Activated CD8-positive, alpha-beta T cell treated with anti-CD3 and anti-CD28 coated beads for 36 hours (primary cell): ENCODE measurements around the gene UGT2B28. TPM values are rescaled to one million over a fixed set of nuclear protein-coding genes. Genes with fewer than 3 reads are reported as not detected.
"Not testable (repeated sequence)": the region's sequence is repeated elsewhere in the genome, so short reads cannot be mapped to it uniquely, and the experiment has no call there.

Source experiments
- ATAC-seq: fragments of 200-7000 bp; cut with Tn5 transposase; one replicate; pipeline ENCODE4 v1.10.0; 2021; ENCODE audit warnings: mild to moderate bottlenecking, moderate library complexity
- CTCF ChIA-PET: fragments of 350-600 bp; sonication (Branson Sonifier 250); formaldehyde crosslinking; loops from one replicate; lab custom pipeline; 2021; ENCODE audit warnings: antibody characterized with exemption; lab: Charles Lee
- POLR2A ChIA-PET: fragments of 350-600 bp; sonication (Branson Sonifier 250); formaldehyde crosslinking; loops from one replicate; lab custom pipeline; 2021; ENCODE audit warnings: antibody characterized with exemption; lab: Charles Lee
- DNase-seq: peaks from one replicate; pipeline ENCODE4 v3.0.0-alpha.2; 2020
- H3K27ac Mint-ChIP-seq: one replicate; pipeline ENCODE4 v1.8.0; 2021; ENCODE audit warnings: mild to moderate bottlenecking, mixed read lengths
- H3K27me3 Mint-ChIP-seq: one replicate; pipeline ENCODE4 v1.8.0; 2021; ENCODE audit warnings: mixed read lengths
- H3K36me3 Mint-ChIP-seq: one replicate; pipeline ENCODE4 v1.8.0; 2021; ENCODE audit warnings: low read depth, mixed read lengths
- H3K4me1 Mint-ChIP-seq: one replicate; pipeline ENCODE4 v1.8.0; 2021; ENCODE audit warnings: low read depth, mixed read lengths
- H3K4me3 Mint-ChIP-seq: one replicate; pipeline ENCODE4 v1.8.0; 2021; ENCODE audit warnings: mild to moderate bottlenecking, moderate library complexity, mixed read lengths
- H3K9me3 Mint-ChIP-seq: one replicate; pipeline ENCODE4 v1.8.0; 2021; ENCODE audit warnings: mixed read lengths
- intact Hi-C: fragments of 100-400 bp; cut with micrococcal nuclease; formaldehyde crosslinking; loops from one replicate; pipeline ENCODE4 v1.10.0; 2022
- total RNA-seq, 2 experiments: library from RNA; stranded (reverse); gene quantifications; one replicate each; pipeline ENCODE4 v1.2.3, GENCODE V29; 2021
- TF ChIP-seq, protein P1 (sequence below): fragments of 200-600 bp; IDR thresholded peaks from one replicate; pipeline ENCODE4 v1.8.0; 2022; ENCODE audit warnings: antibody characterized with exemption, mild to moderate bottlenecking

The UGT2B28 gene
- total RNA-seq, 2 experiments from 2014 or later = not detected

- H3K4me1 Mint-ChIP-seq, H3K27me3 Mint-ChIP-seq, DNase-seq, H3K4me3 Mint-ChIP-seq, ATAC-seq, H3K36me3 Mint-ChIP-seq, H3K27ac Mint-ChIP-seq, CTCF ChIA-PET, H3K9me3 Mint-ChIP-seq, POLR2A ChIA-PET: not testable (repeated sequence)
- intact Hi-C loops = loop anchor here (5.0 kb wide), 1 partner anchor 66 kb away; no protein-coding TSS in a partner anchor
These were observed 28.3 kb downstream of the UGT2B28 start for GRCh38 chr4:69308426-69309033.

DNA sequence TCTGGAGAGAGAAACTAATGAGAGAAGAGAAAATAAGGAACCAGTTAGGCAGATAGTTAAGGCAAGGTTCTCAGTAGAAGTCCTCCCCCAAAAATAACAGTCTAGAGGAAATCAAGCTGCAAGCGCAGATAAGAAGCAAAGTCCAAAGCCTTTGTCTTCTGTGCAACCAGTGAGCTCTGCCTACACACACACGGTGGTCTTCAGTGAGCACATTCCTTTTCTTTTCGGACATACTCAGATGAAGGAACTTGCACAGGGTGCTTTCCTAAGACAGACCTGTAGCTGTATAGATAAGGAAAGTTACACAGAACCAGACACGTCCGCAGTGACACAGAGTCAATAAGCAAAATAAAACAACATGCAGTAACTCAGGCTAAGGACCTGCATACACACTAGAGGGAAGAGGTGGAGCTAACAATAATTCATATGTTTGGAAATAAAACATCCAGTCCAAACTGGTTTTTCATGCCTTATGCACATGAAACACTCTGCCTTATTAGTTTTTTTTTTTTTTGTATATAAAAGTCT lies 29.3 kb downstream of the UGT2B28 start:
- ATAC-seq, H3K27me3 Mint-ChIP-seq, H3K4me3 Mint-ChIP-seq, H3K9me3 Mint-ChIP-seq, H3K36me3 Mint-ChIP-seq, CTCF ChIA-PET, POLR2A ChIA-PET, H3K4me1 Mint-ChIP-seq, DNase-seq, H3K27ac Mint-ChIP-seq: not testable (repeated sequence)
- intact Hi-C loops = loop anchor here (5.0 kb wide), 1 partner anchor 67 kb away; no protein-coding TSS in a partner anchor

GRCh38 chr4:69310262-69310661 lies 30.0 kb downstream of the UGT2B28 start:
- ATAC-seq, H3K4me1 Mint-ChIP-seq, H3K27me3 Mint-ChIP-seq, CTCF ChIA-PET, DNase-seq, intact Hi-C loops, POLR2A ChIA-PET, H3K4me3 Mint-ChIP-seq, H3K36me3 Mint-ChIP-seq, H3K27ac Mint-ChIP-seq, H3K9me3 Mint-ChIP-seq: not testable (repeated sequence)

DNA sequence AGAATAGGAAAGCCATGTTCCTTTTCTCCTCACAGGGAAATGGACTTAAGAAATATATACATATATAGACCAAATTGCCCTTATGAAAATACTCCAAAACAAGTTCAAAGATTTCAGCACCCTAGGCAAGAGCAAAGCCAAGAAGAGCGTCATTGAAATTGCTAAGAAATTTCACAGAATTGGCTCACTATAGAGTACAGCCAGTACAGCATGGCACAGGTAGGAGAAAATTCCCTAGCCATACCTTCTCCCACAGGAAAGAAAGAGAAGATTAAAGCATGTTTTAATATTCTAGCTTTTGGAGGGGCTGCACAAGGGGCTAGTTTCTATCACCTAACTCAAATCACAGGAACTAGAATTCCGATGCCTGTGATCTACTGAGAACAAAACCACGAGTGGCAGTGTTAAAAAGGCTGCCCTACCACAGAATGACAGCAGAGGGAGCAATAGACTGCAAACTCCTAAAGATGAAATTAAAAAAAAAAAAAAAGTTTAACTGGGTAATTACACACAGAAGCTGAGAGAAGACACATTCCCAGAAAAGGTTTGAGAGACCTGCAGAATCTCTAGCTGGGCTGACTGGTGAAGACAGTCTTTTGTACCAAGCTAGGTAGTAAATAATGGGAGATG lies 37.5 kb downstream of the UGT2B28 start:
- H3K4me1 Mint-ChIP-seq, H3K27ac Mint-ChIP-seq, H3K36me3 Mint-ChIP-seq, H3K27me3 Mint-ChIP-seq, ATAC-seq, intact Hi-C loops, POLR2A ChIA-PET, H3K9me3 Mint-ChIP-seq, H3K4me3 Mint-ChIP-seq: not testable (repeated sequence)
- TF ChIP-seq, protein P1, sequence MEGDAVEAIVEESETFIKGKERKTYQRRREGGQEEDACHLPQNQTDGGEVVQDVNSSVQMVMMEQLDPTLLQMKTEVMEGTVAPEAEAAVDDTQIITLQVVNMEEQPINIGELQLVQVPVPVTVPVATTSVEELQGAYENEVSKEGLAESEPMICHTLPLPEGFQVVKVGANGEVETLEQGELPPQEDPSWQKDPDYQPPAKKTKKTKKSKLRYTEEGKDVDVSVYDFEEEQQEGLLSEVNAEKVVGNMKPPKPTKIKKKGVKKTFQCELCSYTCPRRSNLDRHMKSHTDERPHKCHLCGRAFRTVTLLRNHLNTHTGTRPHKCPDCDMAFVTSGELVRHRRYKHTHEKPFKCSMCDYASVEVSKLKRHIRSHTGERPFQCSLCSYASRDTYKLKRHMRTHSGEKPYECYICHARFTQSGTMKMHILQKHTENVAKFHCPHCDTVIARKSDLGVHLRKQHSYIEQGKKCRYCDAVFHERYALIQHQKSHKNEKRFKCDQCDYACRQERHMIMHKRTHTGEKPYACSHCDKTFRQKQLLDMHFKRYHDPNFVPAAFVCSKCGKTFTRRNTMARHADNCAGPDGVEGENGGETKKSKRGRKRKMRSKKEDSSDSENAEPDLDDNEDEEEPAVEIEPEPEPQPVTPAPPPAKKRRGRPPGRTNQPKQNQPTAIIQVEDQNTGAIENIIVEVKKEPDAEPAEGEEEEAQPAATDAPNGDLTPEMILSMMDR = peak; percentile 37
- CTCF ChIA-PET = interaction anchor here (0.7 to 0.8 kb wide), 2 partner anchors 277 to 299 kb away, joined by 3 read pairs; no protein-coding TSS in a partner anchor
- peak; percentile 41 for DNase-seq

- Mint-ChIP-seq H3K27me3 (peaks cover 1% of the 10 kb centered on the region), H3K4me1 (no peaks in the 10 kb centered on the region), H3K27ac (no peak overlapping the region), H3K4me3 (no peak overlapping the region), H3K36me3 (no peaks in the 10 kb centered on the region), H3K9me3 (no peaks in the 10 kb centered on the region)
- intact Hi-C loops = no loop called here
- ChIA-PET CTCF (interaction anchor here (1.0 kb wide), 1 partner anchor 823 kb away, joined by 3 read pairs; no protein-coding TSS in a partner anchor), POLR2A (no interaction called here)
- DNase-seq (no peak), ATAC-seq (no peak)
- TF ChIP-seq, protein P1 = no peak
These were observed 41.0 kb downstream of the UGT2B28 start for GRCh38 chr4:69321153-69321729.

DNA sequence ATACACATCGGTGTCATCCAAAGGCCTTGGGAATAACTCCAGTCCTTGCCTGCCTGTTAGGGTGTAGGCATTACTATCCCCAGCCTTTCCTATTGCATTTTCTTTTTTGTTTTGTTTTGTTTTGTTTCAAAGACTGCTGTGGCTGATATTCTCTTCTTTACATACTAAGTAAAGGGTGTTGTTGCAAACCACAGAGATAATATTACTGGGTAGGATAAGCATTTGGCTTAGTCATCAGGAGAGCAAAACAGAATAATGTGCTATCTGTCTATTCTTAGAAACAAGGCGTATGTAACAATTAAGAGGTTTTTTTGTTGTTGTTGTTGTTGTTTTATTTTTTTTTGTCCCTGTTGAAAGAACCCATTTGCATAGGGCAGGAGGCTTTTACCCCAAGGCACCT lies 41.8 kb downstream of the UGT2B28 start:
- TF ChIP-seq, protein P1 = no peak
- peaks cover 1% of the 10 kb centered on the region for H3K27me3 Mint-ChIP-seq
- ATAC-seq = no peak
- no peaks in the 10 kb centered on the region for H3K4me1 Mint-ChIP-seq
- H3K27ac Mint-ChIP-seq = no peak overlapping the region
- ChIA-PET POLR2A (no interaction called here), CTCF (no interaction called here)
- H3K9me3 Mint-ChIP-seq = no peaks in the 10 kb centered on the region
- no peak overlapping the region for H3K4me3 Mint-ChIP-seq
- no peak for DNase-seq
- no peaks in the 10 kb centered on the region for H3K36me3 Mint-ChIP-seq
- intact Hi-C loops = no loop called here
